Renal cortex interstitium (tissue), 11 donors: Measurements from ENCODE around the gene TMEM239. TPM values are rescaled to one million over a fixed set of nuclear protein-coding genes. Genes with fewer than 3 reads are reported as not detected.
"Not testable (repeated sequence)": the region's sequence is repeated elsewhere in the genome, so short reads cannot be mapped to it uniquely, and the experiment has no call there.

Experiments
- DNase-seq, 11 donors: peaks; one replicate each; pipeline ENCODE4 v3.0.0-alpha.2; 2013; ENCODE audit warnings: low read depth in 9 of 11, low spot score in 4 of 11; ENCODE audit errors: extremely low read depth in 1 of 11
- polyA plus RNA-seq, 3 donors: library from polyadenylated mRNA; unstranded; fragments of 120-200 nt; gene quantifications; one replicate each; pipeline ENCODE4 v1.2.1, GENCODE V29; 2013; ENCODE audit not compliant: insufficient read length in 3 of 3

The TMEM239 gene
- polyA plus RNA-seq, 3 donors: 0.07 to 0.08 TPM; not detected in 1

GRCh38 chr20:2798095-2798805 lies 17.9 kb upstream of the TMEM239 start:
- DNase-seq: no peak

GRCh38 chr20:2798814-2799213 lies 17.4 kb upstream of the TMEM239 start:
- peak in 1 of 11 donors; percentile 47 for DNase-seq

GRCh38 chr20:2799271-2799670 lies 16.9 kb upstream of the TMEM239 start:
- DNase-seq: no peak

GRCh38 chr20:2799688-2800520 lies 16.3 kb upstream of the TMEM239 start:
- DNase-seq: no peak

GRCh38 chr20:2800521-2801285 lies 15.5 kb upstream of the TMEM239 start, which contains the start of gene CPXM1:
TSS of gene CPXM1 (minus strand) at chr20:2800627. CDS start at chr20:2800572, 55 bp downstream.
- DNase-seq: peak in 1 of 11 donors; percentile 52

- no peak for DNase-seq
Observed at GRCh38 chr20:2801286-2801728, 14.9 kb upstream of the TMEM239 start.

- no peak for DNase-seq
Observed at GRCh38 chr20:2804041-2804828, 11.9 kb upstream of the TMEM239 start.

GRCh38 chr20:2804852-2805688 lies 11.1 kb upstream of the TMEM239 start:
- no peak for DNase-seq

- DNase-seq: peak in 2 of 11 donors; percentile 59 to 67
Observed at GRCh38 chr20:2805689-2806350, 10.3 kb upstream of the TMEM239 start.

GRCh38 chr20:2806351-2806701 lies 9.8 kb upstream of the TMEM239 start:
- DNase-seq: no peak

- no peak for DNase-seq
Observed at GRCh38 chr20:2807019-2807418, 9.1 kb upstream of the TMEM239 start.

GRCh38 chr20:2807929-2808328 lies 8.2 kb upstream of the TMEM239 start:
- DNase-seq: not testable (repeated sequence)

GRCh38 chr20:2809690-2810089 lies 6.5 kb upstream of the TMEM239 start:
- no peak for DNase-seq

GRCh38 chr20:2812189-2812588 lies 4.0 kb upstream of the TMEM239 start:
- DNase-seq: no peak

GRCh38 chr20:2814076-2814475 lies 2.1 kb upstream of the TMEM239 start:
- DNase-seq: no peak

GRCh38 chr20:2814587-2815051 lies 1.5 kb upstream of the TMEM239 start, which contains the start of gene C20orf141:
TSS of gene C20orf141 (plus strand) at chr20:2814987. CDS start at chr20:2815185, 198 bp downstream.
- no peak for DNase-seq

- no peak for DNase-seq
Observed at GRCh38 chr20:2815242-2815900, 793 bp upstream of the TMEM239 start.
